Glutamatergic neuron (in vitro differentiated cells): ENCODE measurements around the gene CAMSAP2. TPM values are rescaled to one million over a fixed set of nuclear protein-coding genes. Genes with fewer than 3 reads are reported as not detected.

Source experiments
- DNase-seq: peaks from one replicate; pipeline ENCODE4 v3.0.0; 2022
- H3K27ac Mint-ChIP-seq: one replicate; pipeline ENCODE4 v1.8.0; 2020; ENCODE audit warnings: mild to moderate bottlenecking, mixed read lengths, inconsistent platforms; ENCODE audit not compliant: unreplicated experiment
- H3K27me3 Mint-ChIP-seq: one replicate; pipeline ENCODE4 v1.8.0; 2020; ENCODE audit warnings: mild to moderate bottlenecking, moderate library complexity, mixed read lengths, inconsistent platforms; ENCODE audit not compliant: unreplicated experiment
- H3K36me3 Mint-ChIP-seq: one replicate; pipeline ENCODE4 v1.8.0; 2020; ENCODE audit warnings: mild to moderate bottlenecking, mixed read lengths, inconsistent platforms; ENCODE audit not compliant: unreplicated experiment
- H3K4me1 Mint-ChIP-seq: one replicate; pipeline ENCODE4 v1.8.0; 2020; ENCODE audit warnings: mild to moderate bottlenecking, low read depth, mixed read lengths, inconsistent platforms; ENCODE audit not compliant: unreplicated experiment
- H3K4me3 Mint-ChIP-seq: one replicate; pipeline ENCODE4 v1.8.0; 2020; ENCODE audit warnings: mild to moderate bottlenecking, mixed read lengths, inconsistent platforms; ENCODE audit not compliant: unreplicated experiment
- H3K9me3 Mint-ChIP-seq: one replicate; pipeline ENCODE4 v1.8.0; 2020; ENCODE audit warnings: mild to moderate bottlenecking, moderate library complexity, mixed read lengths, inconsistent platforms; ENCODE audit not compliant: unreplicated experiment
- long read RNA-seq: library from polyadenylated mRNA; unstranded; transcript quantifications from one replicate; pipeline ENCODE4 v2.0.0, GENCODE V29; 2020; ENCODE audit not compliant: unreplicated experiment
- total RNA-seq: library from RNA; stranded (reverse); fragmentation: NEBNext Ultra II Directional; extraction: Animal tissue kit (Norgen Biotek cat#: 25700); gene quantifications from one replicate; pipeline ENCODE4 v1.2.1, GENCODE V29; 2021; ENCODE audit not compliant: unreplicated experiment
- TF ChIP-seq, protein P1 (sequence below): fragments of 200-600 bp; sonication (generic); IDR thresholded peaks from one replicate; pipeline ENCODE4 v1.5.0; 2021; ENCODE audit not compliant: partially characterized antibody, unreplicated experiment

Gene CAMSAP2, protein sequence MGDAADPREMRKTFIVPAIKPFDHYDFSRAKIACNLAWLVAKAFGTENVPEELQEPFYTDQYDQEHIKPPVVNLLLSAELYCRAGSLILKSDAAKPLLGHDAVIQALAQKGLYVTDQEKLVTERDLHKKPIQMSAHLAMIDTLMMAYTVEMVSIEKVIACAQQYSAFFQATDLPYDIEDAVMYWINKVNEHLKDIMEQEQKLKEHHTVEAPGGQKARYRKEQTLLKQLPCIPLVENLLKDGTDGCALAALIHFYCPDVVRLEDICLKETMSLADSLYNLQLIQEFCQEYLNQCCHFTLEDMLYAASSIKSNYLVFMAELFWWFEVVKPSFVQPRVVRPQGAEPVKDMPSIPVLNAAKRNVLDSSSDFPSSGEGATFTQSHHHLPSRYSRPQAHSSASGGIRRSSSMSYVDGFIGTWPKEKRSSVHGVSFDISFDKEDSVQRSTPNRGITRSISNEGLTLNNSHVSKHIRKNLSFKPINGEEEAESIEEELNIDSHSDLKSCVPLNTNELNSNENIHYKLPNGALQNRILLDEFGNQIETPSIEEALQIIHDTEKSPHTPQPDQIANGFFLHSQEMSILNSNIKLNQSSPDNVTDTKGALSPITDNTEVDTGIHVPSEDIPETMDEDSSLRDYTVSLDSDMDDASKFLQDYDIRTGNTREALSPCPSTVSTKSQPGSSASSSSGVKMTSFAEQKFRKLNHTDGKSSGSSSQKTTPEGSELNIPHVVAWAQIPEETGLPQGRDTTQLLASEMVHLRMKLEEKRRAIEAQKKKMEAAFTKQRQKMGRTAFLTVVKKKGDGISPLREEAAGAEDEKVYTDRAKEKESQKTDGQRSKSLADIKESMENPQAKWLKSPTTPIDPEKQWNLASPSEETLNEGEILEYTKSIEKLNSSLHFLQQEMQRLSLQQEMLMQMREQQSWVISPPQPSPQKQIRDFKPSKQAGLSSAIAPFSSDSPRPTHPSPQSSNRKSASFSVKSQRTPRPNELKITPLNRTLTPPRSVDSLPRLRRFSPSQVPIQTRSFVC (N-terminal part only)
- total RNA-seq: 51.1 TPM
- long read RNA-seq, partial matches to known transcripts: 0 of 1 reads
- long read RNA-seq, other reads (novel, unspliced or antisense): 1 of 1 reads

DNA sequence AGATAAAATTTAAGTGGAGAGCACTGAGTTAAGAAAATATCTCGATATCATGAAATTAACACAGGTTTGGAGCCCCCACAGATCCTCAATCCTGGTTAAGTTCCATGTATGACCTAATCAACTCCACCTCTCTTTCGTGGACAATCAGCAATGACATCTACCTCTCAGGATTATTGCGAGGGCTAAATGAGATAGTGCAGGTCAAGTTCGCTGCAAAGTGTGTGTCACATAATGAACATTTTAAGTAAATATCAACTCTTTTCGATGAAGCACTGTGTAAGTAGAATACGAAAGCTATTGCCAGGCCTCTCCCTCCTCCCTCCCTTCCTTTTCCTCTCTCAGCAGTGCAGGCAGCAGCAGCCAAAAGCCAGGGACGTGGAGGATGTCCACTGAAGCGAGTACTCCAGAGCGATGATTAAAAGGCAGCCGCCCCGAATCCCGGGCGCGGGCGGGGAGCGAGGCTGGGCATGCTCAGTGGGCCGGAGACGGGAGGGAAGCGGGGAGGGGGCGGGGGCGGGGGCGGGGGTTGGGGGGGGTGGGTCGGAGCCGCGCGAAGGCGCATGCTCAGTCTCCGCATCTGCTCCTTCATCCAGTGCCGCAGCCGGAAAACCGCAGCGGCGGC lies at the start of gene CAMSAP2:
Gene CAMSAP2 (plus strand): TSS at position 567 of the 622 bp plus-strand sequence. CDS start 935 bp downstream, outside the sequence.
- peak; percentile 91 for DNase-seq
- TF ChIP-seq, protein P1, sequence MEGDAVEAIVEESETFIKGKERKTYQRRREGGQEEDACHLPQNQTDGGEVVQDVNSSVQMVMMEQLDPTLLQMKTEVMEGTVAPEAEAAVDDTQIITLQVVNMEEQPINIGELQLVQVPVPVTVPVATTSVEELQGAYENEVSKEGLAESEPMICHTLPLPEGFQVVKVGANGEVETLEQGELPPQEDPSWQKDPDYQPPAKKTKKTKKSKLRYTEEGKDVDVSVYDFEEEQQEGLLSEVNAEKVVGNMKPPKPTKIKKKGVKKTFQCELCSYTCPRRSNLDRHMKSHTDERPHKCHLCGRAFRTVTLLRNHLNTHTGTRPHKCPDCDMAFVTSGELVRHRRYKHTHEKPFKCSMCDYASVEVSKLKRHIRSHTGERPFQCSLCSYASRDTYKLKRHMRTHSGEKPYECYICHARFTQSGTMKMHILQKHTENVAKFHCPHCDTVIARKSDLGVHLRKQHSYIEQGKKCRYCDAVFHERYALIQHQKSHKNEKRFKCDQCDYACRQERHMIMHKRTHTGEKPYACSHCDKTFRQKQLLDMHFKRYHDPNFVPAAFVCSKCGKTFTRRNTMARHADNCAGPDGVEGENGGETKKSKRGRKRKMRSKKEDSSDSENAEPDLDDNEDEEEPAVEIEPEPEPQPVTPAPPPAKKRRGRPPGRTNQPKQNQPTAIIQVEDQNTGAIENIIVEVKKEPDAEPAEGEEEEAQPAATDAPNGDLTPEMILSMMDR: no peak
- H3K27ac Mint-ChIP-seq: peak within 1 kb of the TSS; percentile 97
- no peaks in the 10 kb centered on the region for H3K36me3 Mint-ChIP-seq
- H3K27me3 Mint-ChIP-seq: peaks cover 13% of the 10 kb centered on the region
- H3K4me3 Mint-ChIP-seq: peak within 1 kb of the TSS; percentile 97
- peaks cover 24% of the 10 kb centered on the region for H3K4me1 Mint-ChIP-seq
- H3K9me3 Mint-ChIP-seq: peaks cover 15% of the 10 kb centered on the region

GRCh38 chr1:200692316-200692715 lies 46.4 kb upstream of the CAMSAP2 start:
- Mint-ChIP-seq H3K4me1 (no peaks in the 10 kb centered on the region), H3K9me3 (no peaks in the 10 kb centered on the region), H3K36me3 (no peaks in the 10 kb centered on the region), H3K4me3 (no peak overlapping the region), H3K27me3 (peaks cover 4% of the 10 kb centered on the region), H3K27ac (no peak overlapping the region)
- no peak for DNase-seq
- TF ChIP-seq, protein P1: no peak

DNA sequence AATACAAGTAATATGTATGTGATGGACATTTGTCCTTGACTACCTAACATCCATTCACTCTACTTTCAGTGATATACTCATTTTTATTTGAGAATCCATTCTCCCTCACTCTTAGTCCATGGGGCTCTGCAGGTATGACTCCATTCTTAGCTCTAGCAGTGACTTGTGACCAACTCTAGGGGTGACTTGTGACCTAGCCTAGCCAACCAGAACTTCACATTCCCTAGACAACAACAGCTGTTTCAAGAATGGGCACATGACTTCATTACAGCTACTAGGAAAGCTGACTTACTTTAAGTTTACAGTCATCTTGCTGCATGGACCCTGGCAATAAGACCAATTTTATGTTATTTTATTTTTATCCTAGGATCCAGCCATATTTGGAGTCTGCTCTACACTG lies 45.4 kb upstream of the CAMSAP2 start:
- Mint-ChIP-seq H3K27ac (no peak overlapping the region), H3K9me3 (no peaks in the 10 kb centered on the region), H3K27me3 (peaks cover 4% of the 10 kb centered on the region), H3K4me3 (no peak overlapping the region), H3K4me1 (no peaks in the 10 kb centered on the region), H3K36me3 (no peaks in the 10 kb centered on the region)
- no peak for DNase-seq
- TF ChIP-seq, protein P1: no peak

GRCh38 chr1:200694738-200695137 lies 44.0 kb upstream of the CAMSAP2 start:
- Mint-ChIP-seq H3K36me3 (no peaks in the 10 kb centered on the region), H3K4me3 (no peak overlapping the region), H3K4me1 (no peaks in the 10 kb centered on the region), H3K9me3 (no peaks in the 10 kb centered on the region), H3K27me3 (peaks cover 4% of the 10 kb centered on the region), H3K27ac (no peak overlapping the region)
- TF ChIP-seq, protein P1: no peak
- DNase-seq: no peak
